H9 (cell line): Measurements from ENCODE around the gene RPRD1B. TPM values are rescaled to one million over a fixed set of nuclear protein-coding genes. Genes with fewer than 3 reads are reported as not detected.

Experiments
- DNase-seq: peaks from one replicate; pipeline ENCODE4 v3.0.0-alpha.2; 2017
- H2AFZ ChIP-seq: one replicate; pipeline ENCODE4 v1.6.1; 2013; ENCODE audit warnings: mild to moderate bottlenecking, low read length, control low read depth, moderate library complexity
- H2AK5ac ChIP-seq: 2 replicates; pipeline ENCODE4 v1.6.1; 2013; ENCODE audit warnings: low read length, control low read depth, mixed read lengths; ENCODE audit not compliant: insufficient read length
- H2BK120ac ChIP-seq: one replicate; pipeline ENCODE4 v1.6.1; 2013; ENCODE audit warnings: low read depth, mild to moderate bottlenecking, low read length, control low read depth, inconsistent platforms; ENCODE audit not compliant: poor library complexity, severe bottlenecking
- H2BK12ac ChIP-seq: 2 replicates; pipeline ENCODE4 v1.6.1; 2013; ENCODE audit warnings: low read length, control low read depth, mixed read lengths, low read depth; ENCODE audit not compliant: insufficient read length
- H2BK15ac ChIP-seq: 2 replicates; pipeline ENCODE4 v1.6.1; 2013; ENCODE audit warnings: low read depth, low read length, control low read depth
- H2BK20ac ChIP-seq: one replicate; pipeline ENCODE4 v1.6.1; 2013; ENCODE audit warnings: low read depth, mild to moderate bottlenecking, low read length, control low read depth, inconsistent platforms; ENCODE audit not compliant: poor library complexity, severe bottlenecking
- H2BK5ac ChIP-seq: 2 replicates; pipeline ENCODE4 v1.6.1; 2013; ENCODE audit warnings: low read length, control low read depth, mixed read lengths; ENCODE audit not compliant: insufficient read length
- H3K14ac ChIP-seq: 2 replicates; pipeline ENCODE4 v1.6.1; 2013; ENCODE audit warnings: low read length, control low read depth; ENCODE audit not compliant: insufficient read depth
- H3K18ac ChIP-seq: 2 replicates; pipeline ENCODE4 v1.6.1; 2013; ENCODE audit warnings: low read depth, mild to moderate bottlenecking, mixed read lengths, low read length, control low read depth; ENCODE audit not compliant: insufficient read length
- H3K23ac ChIP-seq: 2 replicates; pipeline ENCODE4 v1.6.1; 2013; ENCODE audit warnings: low read length, control low read depth, mixed read lengths, low read depth; ENCODE audit not compliant: insufficient read length
- H3K23me2 ChIP-seq: 2 replicates; pipeline ENCODE4 v1.6.1; 2013; ENCODE audit warnings: low read depth, mild to moderate bottlenecking, mixed read lengths, low read length, control low read depth; ENCODE audit not compliant: insufficient read length, poor library complexity, severe bottlenecking
- H3K27ac ChIP-seq: 2 replicates; pipeline ENCODE4 v1.5.1; 2013; ENCODE audit warnings: low read length, control low read depth, mixed read lengths, low read depth; ENCODE audit not compliant: insufficient read length
- H3K27me3 ChIP-seq: 2 replicates; pipeline ENCODE4 v1.6.1; 2013; ENCODE audit warnings: low read length, control low read depth, inconsistent platforms; ENCODE audit not compliant: insufficient read depth
- H3K4ac ChIP-seq: 2 replicates; pipeline ENCODE4 v1.6.1; 2013; ENCODE audit warnings: low read depth, mild to moderate bottlenecking, control low read depth, inconsistent platforms, low read length, moderate library complexity
- H3K4me1 ChIP-seq: 2 replicates; pipeline ENCODE4 v1.6.1; 2013; ENCODE audit warnings: low read length, control low read depth, inconsistent platforms; ENCODE audit not compliant: insufficient read depth
- H3K4me2 ChIP-seq: 2 replicates; pipeline ENCODE4 v1.6.1; 2013; ENCODE audit warnings: low read length, control low read depth, mixed read lengths; ENCODE audit not compliant: insufficient read length, insufficient read depth
- H3K56ac ChIP-seq: 2 replicates; pipeline ENCODE4 v1.6.1; 2013; ENCODE audit warnings: low read depth, mild to moderate bottlenecking, mixed read lengths, low read length, control low read depth; ENCODE audit not compliant: insufficient read length
- H3K79me1 ChIP-seq: 2 replicates; pipeline ENCODE4 v1.6.1; 2013; ENCODE audit warnings: low read depth, mild to moderate bottlenecking, moderate library complexity, low read length, control low read depth, inconsistent platforms; ENCODE audit not compliant: insufficient read depth, poor library complexity, severe bottlenecking
- H3K79me2 ChIP-seq: 2 replicates; pipeline ENCODE4 v1.6.1; 2013; ENCODE audit warnings: low read length, control low read depth, inconsistent platforms; ENCODE audit not compliant: insufficient read depth
- H3K9ac ChIP-seq: 2 replicates; pipeline ENCODE4 v1.6.1; 2013; ENCODE audit warnings: low read length, control low read depth, mixed read lengths; ENCODE audit not compliant: insufficient read length; ENCODE audit errors: extremely low read depth
- H3K9me3 ChIP-seq: one replicate; pipeline ENCODE4 v1.6.1; 2013; ENCODE audit warnings: low read depth, low read length, inconsistent platforms; ENCODE audit not compliant: control insufficient read depth
- H3T11ph ChIP-seq: one replicate; pipeline ENCODE4 v1.6.1; 2013; ENCODE audit warnings: mild to moderate bottlenecking, low read length, control low read depth, inconsistent platforms
- H4K20me1 ChIP-seq: one replicate; pipeline ENCODE4 v1.6.1; 2013; ENCODE audit not compliant: control insufficient read depth, insufficient read length, insufficient read depth
- H4K5ac ChIP-seq: 2 replicates; pipeline ENCODE4 v1.6.1; 2013; ENCODE audit warnings: low read depth, mild to moderate bottlenecking, mixed read lengths, low read length, control low read depth; ENCODE audit not compliant: insufficient read length
- H4K8ac ChIP-seq: replicated peaks from 2 replicates; pipeline ENCODE4 v1.6.1; 2013; ENCODE audit warnings: low read length, control low read depth, mixed read lengths, low read depth; ENCODE audit not compliant: insufficient read length
- H4K91ac ChIP-seq: 2 replicates; pipeline ENCODE4 v1.6.1; 2013; ENCODE audit warnings: low read depth, mild to moderate bottlenecking, moderate library complexity, mixed read lengths, low read length, control low read depth; ENCODE audit not compliant: insufficient read length
- H3K27ac Mint-ChIP-seq, 3 experiments: 2 replicates in 2 of 3; 3 replicates in 1 of 3; pipeline ENCODE4 v1.8.0; 2020 to 2021; ENCODE audit warnings: mixed read lengths in 3 of 3, mild to moderate bottlenecking in 1 of 3, moderate library complexity in 1 of 3
- H3K27me3 Mint-ChIP-seq: 2 replicates; pipeline ENCODE4 v1.8.0; 2021; ENCODE audit warnings: low read depth, mild to moderate bottlenecking, moderate library complexity, mixed read lengths
- H3K36me3 Mint-ChIP-seq, 3 experiments: 2 replicates in 2 of 3; 3 replicates in 1 of 3; pipeline ENCODE4 v1.8.0; 2020 to 2021; ENCODE audit warnings: low read depth in 3 of 3, mixed read lengths in 3 of 3; ENCODE audit not compliant: insufficient read depth in 1 of 3
- H3K4me1 Mint-ChIP-seq, 2 experiments: 2 replicates each; pipeline ENCODE4 v1.8.0; 2020; ENCODE audit warnings: mixed read lengths in 2 of 2
- H3K4me3 Mint-ChIP-seq, 2 experiments: 2 replicates in 1 of 2; 3 replicates in 1 of 2; pipeline ENCODE4 v1.8.0; 2020 to 2021; ENCODE audit warnings: mild to moderate bottlenecking in 2 of 2, mixed read lengths in 2 of 2, moderate library complexity in 1 of 2
- H3K9me3 Mint-ChIP-seq, 2 experiments: 2 replicates in 1 of 2; 3 replicates in 1 of 2; pipeline ENCODE4 v1.8.0; 2020; ENCODE audit warnings: mild to moderate bottlenecking in 2 of 2, mixed read lengths in 2 of 2, moderate library complexity in 1 of 2
- WGBS: extraction: QIAGEN DNeasy Blood & Tissue Kit; methylation state at CpG from one replicate; pipeline ENCODE4 v1.1.7; 2013; ENCODE audit warnings: missing lambda C conversion rate, low lambda C conversion rate, mixed read lengths; ENCODE audit not compliant: insufficient read length; ENCODE audit errors: extremely low coverage; 5-methylcytosine and 5-hydroxymethylcytosine counted together
- total RNA-seq: library from RNA; stranded (reverse); gene quantifications from 2 replicates; pipeline ENCODE4 v1.2.1, GENCODE V29; 2021
- TF ChIP-seq, protein P1 (sequence below): fragments of 200-600 bp; sonication (generic); conservative IDR thresholded peaks from 3 replicates; pipeline ENCODE4 v1.8.0; 2021; ENCODE audit warnings: antibody characterized with exemption, mild to moderate bottlenecking

The RPRD1B gene
- total RNA-seq, 1 experiment from 2014 or later: 34.3 TPM

DNA sequence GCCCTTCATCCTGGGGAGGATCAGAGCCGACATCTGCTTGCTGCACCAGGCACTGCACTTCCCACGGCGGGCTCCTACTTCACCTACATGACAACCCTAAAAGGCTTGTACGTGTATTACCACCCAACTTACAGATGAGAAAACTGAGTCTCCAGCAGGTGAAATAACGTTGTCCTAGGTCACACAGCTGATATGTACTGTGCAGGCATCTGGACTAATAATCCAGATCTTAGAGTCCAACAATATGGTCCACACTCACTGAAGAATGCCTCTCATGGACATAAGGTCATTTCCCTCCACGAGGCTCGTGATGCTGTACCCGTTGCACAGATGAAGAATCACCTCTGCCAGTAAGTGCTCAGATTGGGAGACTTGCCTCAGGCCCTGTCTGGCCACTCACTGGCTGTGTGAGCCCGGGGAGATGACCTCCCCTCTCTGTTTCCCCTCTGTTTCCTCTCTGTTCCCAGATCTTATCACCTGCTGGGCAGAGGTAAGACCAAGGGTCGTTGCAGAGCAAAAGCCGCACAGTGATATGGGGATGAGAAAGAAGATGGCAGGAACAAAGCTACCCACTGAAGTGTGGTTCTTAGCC lies 99.5 kb downstream of the RPRD1B start:
- H3K4me2 ChIP-seq: no peak overlapping the region
- H4K5ac ChIP-seq: no peak overlapping the region
- H3K14ac ChIP-seq: no peak overlapping the region; the same call in 1 of the 2 replicates
- no peak overlapping the region for H2BK5ac ChIP-seq
- no peak overlapping the region for H3K23ac ChIP-seq
- DNase-seq: no peak
- no peak overlapping the region for H2AK5ac ChIP-seq
- no peaks in the 10 kb centered on the region for H3K79me2 ChIP-seq
- WGBS: no CpG with 5 or more reads among the region's 11 CpGs
- no peaks in the 10 kb centered on the region; the same call in none of the 2 replicates for H3K27me3 Mint-ChIP-seq
- no peak overlapping the region for H3T11ph ChIP-seq
- H3K4me1 Mint-ChIP-seq: peaks cover 3 to 7% of the 10 kb centered on the region in 2 experiments
- no peak overlapping the region for H3K9ac ChIP-seq
- H3K4me3 Mint-ChIP-seq: no peak overlapping the region
- no peak overlapping the region for H2BK120ac ChIP-seq
- TF ChIP-seq, protein P1, sequence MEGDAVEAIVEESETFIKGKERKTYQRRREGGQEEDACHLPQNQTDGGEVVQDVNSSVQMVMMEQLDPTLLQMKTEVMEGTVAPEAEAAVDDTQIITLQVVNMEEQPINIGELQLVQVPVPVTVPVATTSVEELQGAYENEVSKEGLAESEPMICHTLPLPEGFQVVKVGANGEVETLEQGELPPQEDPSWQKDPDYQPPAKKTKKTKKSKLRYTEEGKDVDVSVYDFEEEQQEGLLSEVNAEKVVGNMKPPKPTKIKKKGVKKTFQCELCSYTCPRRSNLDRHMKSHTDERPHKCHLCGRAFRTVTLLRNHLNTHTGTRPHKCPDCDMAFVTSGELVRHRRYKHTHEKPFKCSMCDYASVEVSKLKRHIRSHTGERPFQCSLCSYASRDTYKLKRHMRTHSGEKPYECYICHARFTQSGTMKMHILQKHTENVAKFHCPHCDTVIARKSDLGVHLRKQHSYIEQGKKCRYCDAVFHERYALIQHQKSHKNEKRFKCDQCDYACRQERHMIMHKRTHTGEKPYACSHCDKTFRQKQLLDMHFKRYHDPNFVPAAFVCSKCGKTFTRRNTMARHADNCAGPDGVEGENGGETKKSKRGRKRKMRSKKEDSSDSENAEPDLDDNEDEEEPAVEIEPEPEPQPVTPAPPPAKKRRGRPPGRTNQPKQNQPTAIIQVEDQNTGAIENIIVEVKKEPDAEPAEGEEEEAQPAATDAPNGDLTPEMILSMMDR: no peak
- no peak overlapping the region for H2BK15ac ChIP-seq
- H4K20me1 ChIP-seq: no peaks in the 10 kb centered on the region
- H3K27ac ChIP-seq: no peak overlapping the region
- no peak overlapping the region for H3K56ac ChIP-seq
- H2AFZ ChIP-seq: no peak overlapping the region
- no peaks in the 10 kb centered on the region for H3K9me3 Mint-ChIP-seq
- no peaks in the 10 kb centered on the region for H3K4me1 ChIP-seq
- H4K8ac ChIP-seq: no peak overlapping the region
- no peaks in the 10 kb centered on the region for H3K36me3 Mint-ChIP-seq
- H4K91ac ChIP-seq: no peak overlapping the region
- no peak overlapping the region for H3K18ac ChIP-seq
- no peaks in the 10 kb centered on the region for H3K9me3 ChIP-seq
- no peak overlapping the region for H3K4ac ChIP-seq
- H2BK12ac ChIP-seq: no peak overlapping the region
- H3K27me3 ChIP-seq: no peaks in the 10 kb centered on the region
- H3K23me2 ChIP-seq: no peaks in the 10 kb centered on the region
- no peaks in the 10 kb centered on the region for H3K79me1 ChIP-seq
- peak overlapping the region in 1 of 3 experiments; percentile 57; a peak in 1 of 7 replicates for H3K27ac Mint-ChIP-seq
- H2BK20ac ChIP-seq: no peak overlapping the region
